Limb (tissue), 2 donors: ENCODE measurements around the gene VGLL1.
A peak's percentile ranks its signal among the peaks of the same experiment; 100 is the strongest.

ENCODE experiments used
- DNase-seq, 2 donors: peaks; one replicate each; pipeline ENCODE4 v3.0.0-alpha.2; 2016; ENCODE audit errors: extremely low spot score in 2 of 2

VGLL1 gene

DNA sequence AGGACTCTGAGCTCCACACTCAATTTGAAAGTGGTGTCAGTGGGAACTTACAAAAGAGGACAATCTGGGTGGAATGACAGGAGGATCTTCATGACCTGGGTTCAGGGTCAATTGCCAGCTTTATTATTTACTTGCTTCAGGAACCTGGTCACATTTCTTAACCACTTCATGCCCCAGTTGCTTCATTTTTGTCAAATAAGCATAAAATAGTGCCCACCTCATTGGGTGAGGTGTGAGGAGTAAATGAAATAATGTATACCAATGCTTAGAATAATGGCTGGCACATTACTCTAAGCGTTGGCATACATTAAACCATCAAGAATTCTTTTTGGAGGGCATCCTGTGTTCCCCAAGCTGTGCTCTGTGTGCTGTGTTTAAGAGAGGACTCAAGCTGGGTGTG lies 19.4 kb downstream of the VGLL1 start:
- DNase-seq = no peak

DNA sequence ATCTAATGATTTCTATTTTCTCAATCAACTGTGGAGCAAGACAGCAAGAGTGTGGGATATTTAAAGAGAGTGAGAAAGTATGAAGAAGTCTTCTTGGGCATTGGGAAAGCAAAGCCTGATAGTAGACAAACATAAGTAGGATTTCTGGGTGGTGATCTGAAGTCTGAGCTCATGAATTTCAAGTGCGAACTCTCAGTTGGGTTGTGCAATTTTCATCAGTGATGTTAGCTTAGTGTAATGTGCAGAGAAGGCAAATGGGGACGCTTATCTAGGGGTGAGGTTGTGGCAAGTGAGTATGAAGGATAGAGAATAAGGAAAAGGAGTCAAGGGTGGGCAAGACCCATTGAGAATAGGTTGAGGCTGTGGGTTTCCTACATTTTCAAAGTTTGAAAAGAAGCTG lies 23.7 kb downstream of the VGLL1 start:
- DNase-seq = no peak

DNA sequence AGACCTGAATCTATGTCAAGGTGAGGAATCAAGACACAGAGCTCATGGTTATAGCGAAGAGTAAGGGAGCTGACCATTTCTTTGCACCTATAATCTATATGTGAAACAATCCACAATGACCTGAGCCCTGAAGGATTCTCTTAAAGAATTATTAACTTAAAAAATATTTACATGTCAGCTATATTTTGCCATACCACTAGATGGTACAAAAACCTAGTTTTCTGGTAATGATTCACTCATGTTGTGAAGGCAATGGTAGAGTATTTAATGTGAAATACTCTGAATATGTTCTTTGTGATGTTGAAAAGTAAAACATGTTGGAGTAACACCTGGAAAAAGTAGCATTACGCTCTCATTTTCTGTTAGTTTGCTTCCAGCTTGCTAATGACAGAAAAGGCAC lies 40.0 kb downstream of the VGLL1 start:
- no peak for DNase-seq

DNA sequence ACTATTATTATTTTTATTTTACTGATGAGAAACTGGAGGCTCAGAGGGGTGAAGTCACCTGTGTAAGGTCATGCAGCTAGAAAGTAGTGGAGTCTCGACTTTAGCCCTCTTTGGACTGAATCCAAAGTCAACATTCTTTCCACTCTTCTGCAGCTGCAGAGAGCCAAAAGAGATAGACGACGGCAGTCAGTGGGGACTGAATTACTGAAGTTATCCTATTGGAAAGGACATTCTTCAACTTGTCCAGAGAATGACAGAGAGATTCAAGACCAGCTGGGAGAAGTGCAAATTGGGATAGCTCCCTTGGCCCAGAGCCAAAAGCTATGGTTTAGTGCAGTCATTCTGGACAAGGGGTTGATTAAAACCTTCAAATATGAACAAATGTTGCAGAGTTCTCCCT lies 42.5 kb downstream of the VGLL1 start:
- peak in 1 of 2 donors; percentile 6 for DNase-seq

DNA sequence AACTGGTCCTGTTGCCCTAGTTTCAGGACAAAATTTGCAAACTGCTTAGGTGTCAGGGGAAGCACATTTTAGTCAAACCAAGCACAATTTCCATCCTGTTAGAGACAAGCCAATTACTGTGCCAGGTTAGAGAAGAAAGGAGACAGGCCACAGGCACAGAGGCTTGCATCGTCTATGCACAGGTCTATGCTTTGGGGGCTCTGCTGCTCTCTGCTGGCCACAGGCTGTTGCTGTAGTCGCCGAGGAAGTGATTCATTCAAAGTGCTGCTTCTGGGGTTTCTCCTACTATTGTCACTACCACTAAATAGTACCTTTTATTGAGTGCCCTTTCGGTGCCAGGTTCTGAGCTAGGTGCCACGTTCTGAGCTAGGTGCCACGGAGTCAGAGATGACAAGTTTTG lies 45.5 kb downstream of the VGLL1 start:
- DNase-seq = peak; percentile 19 to 51

DNA sequence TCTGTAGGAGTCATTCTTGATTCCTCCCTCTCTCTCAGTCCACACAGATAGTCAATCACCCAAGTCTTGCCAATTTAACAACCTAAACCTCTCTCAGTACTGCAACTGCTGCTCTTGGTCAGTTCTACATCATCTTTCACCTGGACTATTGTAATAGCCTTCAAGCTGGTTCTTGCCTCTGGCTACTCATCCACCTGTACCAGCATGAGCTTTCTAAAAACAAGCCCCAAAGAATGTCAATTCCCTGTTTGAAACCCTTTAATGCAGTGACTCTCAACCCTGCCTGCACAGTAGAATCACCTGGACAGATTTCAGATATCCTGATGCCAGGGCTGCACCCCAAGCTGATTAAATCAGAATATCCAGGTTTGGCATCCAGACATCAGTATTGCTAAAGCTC lies 48.3 kb downstream of the VGLL1 start:
- no peak for DNase-seq

DNA sequence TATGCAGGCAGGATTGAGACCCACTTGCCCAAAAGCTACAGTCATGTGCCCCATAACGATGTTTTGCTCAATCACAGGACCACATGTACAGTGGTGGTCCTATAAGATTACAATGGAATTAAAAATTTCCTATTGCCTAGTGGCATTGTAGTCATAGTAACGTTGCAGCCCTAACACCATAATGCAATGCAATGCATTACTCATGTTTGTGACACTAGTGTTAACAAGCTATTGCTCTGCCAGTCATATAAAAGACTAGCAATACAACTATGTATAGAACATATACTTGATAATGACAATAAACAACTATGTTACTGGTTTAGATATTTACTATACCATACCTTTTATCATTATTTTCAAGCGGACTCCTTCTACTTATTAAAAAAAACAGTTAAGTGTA lies 50.6 kb downstream of the VGLL1 start:
- no peak for DNase-seq

DNA sequence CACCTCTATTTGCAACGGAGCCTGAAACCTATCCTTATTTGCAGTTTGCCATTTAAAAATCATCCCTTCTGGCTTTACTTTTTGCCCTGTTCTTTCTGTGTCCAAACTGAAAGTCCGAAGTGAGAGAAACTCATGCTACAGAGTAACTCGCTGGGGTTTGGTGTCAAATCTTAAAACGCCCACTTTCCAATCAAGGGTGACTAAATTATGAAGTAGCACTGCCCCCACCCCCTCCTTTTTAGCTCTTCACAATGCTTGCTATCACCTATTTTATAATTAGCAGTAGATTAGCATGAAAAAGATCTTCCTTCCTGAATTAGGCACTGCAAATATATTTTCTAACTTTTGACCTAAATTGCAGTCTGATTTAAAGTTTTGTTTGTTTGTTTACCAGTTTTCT lies 52.5 kb downstream of the VGLL1 start:
- no peak for DNase-seq

DNA sequence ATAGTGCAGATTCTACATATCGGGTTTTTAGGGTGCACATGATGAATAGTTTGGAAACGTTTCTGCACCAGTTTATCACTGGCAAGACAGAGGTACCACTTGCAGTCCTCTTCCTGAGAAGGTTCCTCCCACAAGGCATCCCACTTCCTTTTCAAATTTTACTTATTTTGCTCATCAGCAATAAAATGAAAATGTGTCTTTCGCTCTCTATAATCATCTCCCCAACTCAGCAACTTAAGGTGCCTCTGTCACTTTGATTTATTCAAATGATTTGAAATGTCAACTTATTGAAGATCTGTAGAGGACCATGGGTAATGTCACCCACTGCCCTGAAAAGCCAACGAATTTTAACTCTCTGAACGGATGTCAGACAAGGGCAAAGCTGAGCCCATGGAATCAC lies 53.2 kb downstream of the VGLL1 start:
- DNase-seq = no peak

DNA sequence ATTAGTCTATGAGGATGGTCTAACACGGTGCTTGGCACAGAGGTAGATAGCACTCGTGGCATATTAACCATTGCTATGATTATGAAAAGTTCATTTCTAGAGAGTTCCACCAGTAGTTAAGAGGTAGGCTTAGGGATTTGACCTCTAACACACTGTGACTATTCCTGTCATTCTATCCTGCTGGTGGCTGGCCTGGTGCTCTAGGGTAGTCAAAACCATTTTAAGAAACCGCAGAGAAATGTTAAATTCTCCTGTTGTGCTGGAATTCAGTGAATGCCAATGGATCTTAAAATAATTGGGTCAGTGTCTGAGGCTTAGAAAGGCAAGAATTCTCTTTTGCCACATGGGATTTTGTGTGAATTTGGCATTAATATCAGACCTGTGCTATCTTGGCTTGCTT lies 53.9 kb downstream of the VGLL1 start:
- DNase-seq = no peak

DNA sequence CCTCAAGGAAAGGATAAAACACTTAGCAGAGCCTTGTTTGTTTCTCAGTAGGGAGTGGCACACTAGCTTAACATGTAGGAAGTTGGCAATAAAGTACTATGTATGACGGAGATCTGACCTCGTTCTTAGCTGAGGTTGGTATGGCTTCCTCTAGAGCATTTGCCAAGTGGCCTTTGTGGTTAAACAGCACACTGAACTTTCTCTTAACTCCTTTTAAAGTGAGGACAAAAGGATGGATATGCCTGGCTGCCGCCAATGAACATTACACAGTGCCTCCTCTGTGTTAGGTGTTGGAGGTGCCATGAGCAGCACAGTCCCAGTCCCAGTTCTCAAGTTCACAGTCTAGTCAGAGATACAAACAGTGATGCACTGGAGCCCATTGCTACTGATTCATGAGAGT lies 54.4 kb downstream of the VGLL1 start:
- DNase-seq = no peak

DNA sequence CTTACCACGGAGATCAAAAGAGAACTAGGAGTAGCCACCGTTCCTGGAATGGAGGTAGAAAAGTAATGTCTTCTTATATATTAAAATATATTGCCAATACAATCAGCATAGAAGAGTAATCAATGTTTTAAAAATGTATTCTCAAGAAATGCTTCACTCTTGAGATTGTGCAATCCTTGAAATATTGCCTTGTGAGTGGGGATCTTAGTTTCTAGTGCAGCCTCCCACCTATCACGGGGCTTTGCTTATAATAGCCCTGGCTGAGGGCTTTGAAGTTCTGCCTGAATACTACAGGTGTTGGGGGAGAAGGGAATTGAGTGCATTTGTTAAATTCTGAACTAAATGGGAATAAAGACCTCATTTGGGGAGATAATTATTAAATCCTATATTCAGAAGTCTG lies 55.5 kb downstream of the VGLL1 start:
- no peak for DNase-seq

DNA sequence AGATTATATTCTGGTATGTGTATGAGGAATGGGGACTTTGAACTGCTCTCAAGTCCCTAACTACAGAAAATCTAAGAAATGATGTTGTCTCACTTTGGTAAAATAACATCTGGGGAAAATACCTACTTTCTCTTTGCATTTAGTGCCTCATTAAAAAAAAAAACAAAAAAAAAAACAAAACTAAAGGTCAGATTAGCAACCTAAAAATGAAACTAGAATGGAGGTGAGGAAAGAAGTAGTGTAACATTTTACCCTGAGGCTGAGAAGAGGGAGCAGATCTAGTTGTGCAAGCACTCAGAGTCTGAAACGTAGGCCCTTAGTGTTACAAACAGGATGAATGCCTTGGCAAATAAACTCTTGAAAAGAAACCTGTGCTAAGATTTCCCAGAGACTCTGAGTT lies 56.0 kb downstream of the VGLL1 start:
- DNase-seq = no peak

DNA sequence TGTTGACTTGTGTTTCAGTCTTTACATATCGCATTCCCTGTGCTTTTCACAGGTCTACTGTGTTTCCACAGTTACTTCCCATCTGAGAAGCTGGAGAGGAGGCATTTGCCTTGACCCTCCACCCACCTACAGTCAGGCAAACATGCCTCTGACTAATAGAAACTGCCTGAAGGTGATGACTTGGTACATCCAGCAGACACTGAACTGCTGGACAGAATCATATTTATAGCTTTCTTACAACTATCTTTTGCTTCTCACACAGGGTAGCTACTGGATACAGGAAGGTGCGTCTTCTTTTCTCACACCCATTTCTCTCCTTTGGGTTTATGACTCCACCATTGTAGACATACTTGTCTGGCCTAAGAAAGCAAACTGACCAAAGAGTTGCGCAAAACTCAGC lies 58.0 kb downstream of the VGLL1 start:
- no peak for DNase-seq

DNA sequence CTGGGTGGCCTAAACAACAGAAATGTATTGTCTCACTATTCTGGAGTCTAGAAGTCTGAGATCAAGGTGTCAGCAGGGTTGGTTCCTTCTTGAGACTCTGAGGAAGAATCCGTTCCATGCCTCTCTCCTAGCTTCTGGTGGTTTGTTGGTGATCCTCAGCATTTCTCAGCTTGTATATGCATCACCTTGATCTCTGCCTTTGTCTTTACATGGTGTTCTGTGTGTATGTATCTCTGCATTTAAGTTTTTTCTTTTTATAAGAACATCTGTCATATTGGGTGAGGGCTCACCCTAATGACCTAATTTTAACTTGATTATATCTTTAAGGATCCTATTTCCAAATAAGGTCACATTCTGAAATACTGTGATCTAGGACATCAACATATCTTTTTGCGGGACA lies 65.3 kb downstream of the VGLL1 start:
- DNase-seq = no peak

DNA sequence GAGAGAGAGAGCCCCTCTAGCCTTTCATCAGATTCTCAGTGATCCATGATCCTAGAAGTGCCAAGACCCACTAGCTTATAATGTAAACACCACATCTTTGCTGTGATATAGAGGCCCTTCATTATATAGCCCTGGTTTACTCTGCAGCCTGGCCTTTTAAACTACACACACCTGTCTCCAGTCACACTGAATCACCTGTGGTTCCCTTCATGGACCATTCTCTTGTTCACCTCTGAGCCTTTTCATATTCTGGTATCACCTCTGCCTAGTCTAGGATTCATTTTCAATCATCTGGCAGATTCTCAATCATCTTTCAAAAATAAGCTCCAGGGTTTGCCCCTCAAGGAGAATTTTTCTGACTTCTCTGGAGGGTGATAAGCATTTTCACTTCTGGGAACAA lies 65.9 kb downstream of the VGLL1 start:
- DNase-seq = no peak

DNA sequence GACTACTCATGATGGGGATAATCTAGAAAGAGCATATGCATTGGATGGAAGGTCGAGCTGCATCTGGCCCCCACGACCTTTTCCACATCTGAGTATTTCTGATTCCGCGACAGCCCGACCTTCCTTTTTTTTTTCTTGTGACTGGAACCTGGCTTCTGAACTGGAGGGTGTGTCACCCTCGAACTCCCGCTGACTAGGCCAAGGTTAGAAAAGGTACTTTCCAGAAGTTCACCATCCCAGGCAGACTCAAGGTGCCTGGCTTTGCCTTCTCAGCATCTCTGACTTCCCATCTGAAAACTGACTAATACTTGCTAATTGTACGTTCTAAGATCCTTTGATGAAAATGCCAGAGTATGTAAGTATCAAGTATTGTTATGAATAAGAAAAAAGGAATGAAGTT lies 66.6 kb downstream of the VGLL1 start:
- no peak for DNase-seq

DNA sequence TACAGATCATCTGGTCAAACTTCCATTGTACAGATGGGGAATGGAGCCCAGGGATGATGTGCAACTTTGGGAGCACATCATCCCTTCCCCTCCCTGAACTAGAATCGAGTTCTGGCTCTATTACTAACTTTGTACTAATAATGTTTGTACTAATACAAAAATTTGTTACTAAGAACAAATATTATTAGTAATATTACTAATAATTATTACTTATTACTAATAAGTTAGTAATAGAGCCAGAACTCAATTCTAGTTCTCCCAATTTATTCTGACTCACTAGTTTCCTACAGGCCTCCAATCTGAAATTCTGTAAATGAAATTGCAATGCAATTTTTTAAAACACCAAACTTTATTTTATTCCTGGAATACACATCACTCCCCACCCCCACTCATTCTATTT lies 68.0 kb downstream of the VGLL1 start:
- no peak for DNase-seq
